DOHH2 (cell line): ENCODE results near the gene GPC5.

Experiments used
- CTCF ChIP-seq: fragments of 200-600 bp; sonication (generic); IDR thresholded peaks from one replicate; pipeline ENCODE4 v1.5.1; 2014; ENCODE audit warnings: antibody characterized with exemption, mild to moderate bottlenecking, low read depth, low read length; ENCODE audit not compliant: poor library complexity, severe bottlenecking
- EZH2phosphoT487 ChIP-seq: fragments of 200-600 bp; sonication (generic); IDR thresholded peaks from 2 replicates; pipeline ENCODE4 v1.6.1; 2017; ENCODE audit warnings: borderline replicate concordance, mild to moderate bottlenecking, antibody characterized with exemption, low read length, moderate library complexity, mixed read lengths

- TF ChIP-seq CTCF (no peak), EZH2phosphoT487 (no peak)
Measured at GRCh38 chr13:92843549-92843948, 1445.1 kb downstream of the GPC5 start.
